Activated T-helper 1 cell treated with Interleukin-2 at 50 U/mL for 16 hours (primary cell): ENCODE data around the gene APPBP2.
"Not testable (repeated sequence)": the region's sequence is repeated elsewhere in the genome, so short reads cannot be mapped to it uniquely, and the experiment has no call there.

Experiments used
- DNase-seq: peaks from one replicate; pipeline ENCODE4 v3.0.0-alpha.2; 2020; ENCODE audit warnings: low read depth

The APPBP2 gene

DNA sequence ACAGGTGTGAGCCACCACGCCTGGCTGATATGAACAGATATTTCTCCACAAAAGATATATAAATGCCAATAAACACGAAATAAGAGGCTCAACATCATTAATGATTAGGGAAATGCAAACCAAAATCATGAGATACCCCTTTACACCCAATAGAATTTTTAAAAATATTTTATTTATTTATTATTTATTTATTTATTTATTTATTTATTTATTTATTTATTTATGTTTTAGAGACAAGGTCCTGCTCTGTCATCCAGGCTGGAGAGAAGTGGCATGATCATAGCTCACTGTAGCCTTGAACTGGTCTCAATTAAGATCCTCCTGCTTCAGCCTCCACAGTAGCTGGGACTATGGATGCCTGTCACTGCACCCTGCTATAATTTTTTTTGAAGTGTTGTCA, 30.8 kb downstream of the APPBP2 start:
- no peak for DNase-seq

GRCh38 chr17:60493847-60494321, 32.2 kb downstream of the APPBP2 start:
- no peak for DNase-seq

DNA sequence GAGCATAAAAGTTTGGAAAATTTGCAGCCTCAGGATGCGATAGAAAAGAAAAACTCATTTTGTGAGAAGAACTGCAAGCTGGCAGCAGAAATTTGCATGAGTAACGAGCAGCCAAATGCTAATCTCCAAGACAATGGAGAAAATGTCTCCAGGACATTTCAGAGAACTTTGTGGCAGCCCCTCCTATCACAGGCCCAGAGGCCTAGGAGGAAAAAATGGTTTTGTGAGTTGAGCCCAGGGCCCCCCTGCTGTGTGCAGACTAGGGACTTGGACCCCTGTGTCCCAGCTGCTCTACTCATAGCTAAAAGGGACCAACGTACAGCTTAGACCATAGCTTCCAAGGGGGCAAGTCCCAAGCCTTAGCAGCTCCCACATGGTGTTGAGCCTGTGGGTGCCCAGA, 34.3 kb downstream of the APPBP2 start:
- DNase-seq = no peak

- DNase-seq = not testable (repeated sequence)
These were observed 35.4 kb downstream of the APPBP2 start for GRCh38 chr17:60490594-60490993.

- DNase-seq = no peak
These were observed 44.4 kb downstream of the APPBP2 start for GRCh38 chr17:60481604-60482003.

GRCh38 chr17:60473788-60474187, 52.3 kb downstream of the APPBP2 start:
- no peak for DNase-seq

DNA sequence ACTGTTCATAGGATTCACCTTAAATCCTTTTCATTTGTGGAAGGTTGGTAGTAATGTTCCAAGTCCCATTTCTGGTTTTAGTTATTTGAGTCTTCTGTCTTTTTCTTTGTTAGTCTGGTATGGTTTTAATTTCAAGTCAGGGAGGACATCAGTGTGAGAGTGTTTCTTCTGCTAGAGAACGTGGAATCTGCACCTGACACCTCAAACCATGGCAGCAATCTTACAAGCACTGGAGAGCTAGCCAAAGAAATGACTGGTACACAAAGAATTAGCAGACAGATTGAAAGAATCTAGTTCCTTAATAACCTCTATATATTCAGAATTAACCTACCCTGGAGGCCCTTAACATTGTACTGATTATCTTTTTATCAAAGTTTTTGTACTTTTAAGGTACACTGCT, 53.6 kb downstream of the APPBP2 start:
- no peak for DNase-seq

- DNase-seq = no peak
These were observed 54.6 kb downstream of the APPBP2 start for GRCh38 chr17:60471451-60471850.

- DNase-seq = no peak
These were observed 57.7 kb downstream of the APPBP2 start for GRCh38 chr17:60468371-60468770.

DNA sequence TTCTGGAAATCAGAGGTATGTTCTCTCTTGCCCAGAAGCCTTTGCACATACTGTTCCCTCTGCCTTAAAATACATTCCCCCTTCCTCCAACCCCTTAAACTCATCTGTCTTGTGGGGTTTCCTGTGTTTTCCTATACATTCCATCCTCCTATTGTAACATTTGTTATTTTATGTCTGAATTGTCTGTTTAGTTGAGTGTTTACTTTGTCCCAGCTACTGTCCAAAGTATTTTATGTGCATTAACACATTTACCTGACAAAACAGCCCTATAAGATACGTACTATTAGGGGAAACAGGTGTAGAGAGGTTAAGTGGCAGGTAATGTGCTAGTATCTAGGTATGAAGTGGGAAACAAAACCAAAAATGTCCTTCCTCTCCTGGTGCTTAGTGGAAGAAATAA, 61.7 kb downstream of the APPBP2 start:
- DNase-seq = no peak

- no peak for DNase-seq
These were observed 62.7 kb downstream of the APPBP2 start for GRCh38 chr17:60463157-60463835.

- DNase-seq = no peak
These were observed 64.5 kb downstream of the APPBP2 start for GRCh38 chr17:60461584-60461983.

GRCh38 chr17:60457148-60457547, 68.9 kb downstream of the APPBP2 start:
- no peak for DNase-seq

GRCh38 chr17:60455378-60455777, 70.7 kb downstream of the APPBP2 start:
- DNase-seq = no peak

- no peak for DNase-seq
These were observed 74.1 kb downstream of the APPBP2 start for GRCh38 chr17:60451965-60452364.

DNA sequence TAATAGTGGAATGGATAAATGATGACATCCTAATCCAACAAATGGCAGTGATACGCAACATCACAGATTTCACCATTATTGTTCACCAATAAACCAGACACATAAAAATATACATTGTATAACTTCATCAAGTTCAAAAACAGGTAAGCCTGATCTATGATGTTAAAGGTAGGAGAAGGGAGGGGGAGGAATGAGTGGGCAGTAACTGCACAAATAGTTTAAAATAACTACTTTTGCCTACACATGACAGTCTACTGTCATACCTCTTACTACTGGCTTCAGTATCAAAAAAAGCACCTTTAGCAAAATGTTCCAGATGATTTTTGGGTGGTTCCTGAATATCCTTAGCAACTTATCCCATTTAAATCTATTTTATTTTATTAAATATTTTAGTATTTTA, 75.0 kb downstream of the APPBP2 start:
- DNase-seq = no peak

DNA sequence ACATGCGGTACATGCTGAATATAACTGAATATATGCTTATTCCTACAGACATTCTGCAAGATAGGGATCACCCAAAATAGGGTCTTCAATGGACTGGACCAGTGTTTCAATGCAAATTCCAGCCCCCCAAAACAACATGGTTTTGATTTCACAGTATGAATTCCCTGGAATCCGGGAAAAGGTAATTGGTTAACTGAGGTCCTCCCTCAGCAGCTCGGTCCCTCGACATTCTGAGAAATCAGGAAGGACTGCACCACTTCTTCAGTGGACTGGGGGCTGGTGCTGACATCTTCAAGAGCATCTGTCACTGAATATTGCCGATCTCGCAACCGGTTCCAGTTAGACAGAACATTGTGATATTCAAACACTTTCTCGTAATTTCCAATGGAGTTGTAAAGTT, 78.7 kb downstream of the APPBP2 start:
- DNase-seq = no peak

GRCh38 chr17:60445144-60445543, 80.9 kb downstream of the APPBP2 start:
- DNase-seq = no peak

GRCh38 chr17:60443713-60444112, 82.3 kb downstream of the APPBP2 start:
- no peak for DNase-seq

DNA sequence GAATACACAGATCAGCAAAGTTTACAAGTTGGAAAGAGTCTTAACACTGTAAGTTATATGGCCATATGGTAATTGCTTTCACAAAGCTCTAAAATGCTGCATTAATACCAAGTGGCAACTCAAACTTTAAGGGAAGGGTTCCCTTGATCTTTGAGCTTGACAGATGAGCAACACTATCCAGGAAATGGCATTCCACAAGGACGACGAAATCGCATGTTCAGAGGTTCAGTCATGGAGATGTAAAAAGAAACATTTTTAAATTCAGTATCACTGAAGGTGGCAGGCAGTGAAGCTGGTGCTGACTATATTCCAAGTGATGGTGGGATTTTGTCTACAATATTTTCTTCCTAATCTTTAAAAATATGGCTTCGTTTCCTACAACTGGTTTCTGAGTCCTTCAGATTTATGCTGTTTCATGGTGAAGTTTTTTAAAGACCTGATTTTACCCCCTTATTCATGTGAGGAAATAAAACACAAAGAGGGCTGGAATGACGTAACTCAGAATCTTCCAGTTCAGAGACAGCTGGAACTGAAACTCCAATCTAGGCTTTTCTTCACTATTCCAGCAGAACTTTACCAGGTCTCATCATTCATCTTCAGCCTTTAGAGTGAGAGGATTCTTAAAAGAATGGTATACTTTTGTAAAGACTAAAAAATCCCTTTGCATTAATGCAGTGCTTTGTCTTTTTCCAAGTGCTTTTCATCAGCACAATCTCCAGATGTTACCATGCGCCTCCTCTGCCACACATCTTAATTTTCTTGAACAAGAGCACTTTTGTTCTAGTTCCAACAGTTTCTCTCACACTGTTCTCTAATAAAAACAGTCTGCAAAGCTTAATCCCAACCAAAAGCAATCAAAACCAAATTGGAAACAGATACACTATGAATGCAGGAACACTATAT, 83.5 kb downstream of the APPBP2 start:
- no peak for DNase-seq

GRCh38 chr17:60439501-60439900, 86.5 kb downstream of the APPBP2 start:
- DNase-seq = no peak

DNA sequence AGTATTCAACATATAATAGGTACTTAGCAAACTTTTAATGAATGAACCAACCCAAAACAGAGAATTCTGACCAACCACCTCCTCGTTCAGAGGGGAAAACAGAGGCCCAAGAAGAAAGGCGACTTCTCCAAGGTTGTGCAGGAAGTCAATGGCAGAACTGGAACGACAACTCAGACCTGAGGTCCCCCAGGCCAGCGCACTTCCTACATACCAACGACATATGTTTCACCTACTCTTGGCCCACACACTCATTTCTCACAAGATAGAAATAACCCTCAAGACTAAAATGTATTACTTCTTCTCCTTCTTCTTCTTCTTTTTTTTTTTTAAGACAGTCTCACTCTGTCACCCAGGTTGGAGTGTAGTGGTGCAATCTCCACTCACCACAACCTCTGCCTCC, 89.4 kb downstream of the APPBP2 start:
- no peak for DNase-seq
